Calu3 (cell line): Measurements from ENCODE around the gene RIMBP2. TPM values are rescaled to one million over a fixed set of nuclear protein-coding genes. Genes with fewer than 3 reads are reported as not detected.

Experiments used
- BruUV-seq: library from RNA; stranded (reverse); fragments of 400-500 nt; replicated peaks from 2 replicates; lab custom pipeline; 2021; lab: Mats Ljungman, UMichigan
- CTCF ChIA-PET: fragments of 300-600 bp; sonication (Branson Sonifier 250); formaldehyde crosslinking; loops from one replicate; lab custom pipeline; 2022; ENCODE audit warnings: antibody characterized with exemption; lab: Charles Lee
- DNase-seq: peaks from one replicate; pipeline ENCODE4 v3.0.0; 2022
- H3K27ac Mint-ChIP-seq: one replicate; pipeline ENCODE4 v1.8.0; 2022; ENCODE audit warnings: mixed read lengths; ENCODE audit not compliant: unreplicated experiment
- H3K27me3 Mint-ChIP-seq: one replicate; pipeline ENCODE4 v1.8.0; 2022; ENCODE audit warnings: mixed read lengths; ENCODE audit not compliant: unreplicated experiment
- H3K36me3 Mint-ChIP-seq: one replicate; pipeline ENCODE4 v1.8.0; 2022; ENCODE audit warnings: mild to moderate bottlenecking, moderate library complexity, mixed read lengths; ENCODE audit not compliant: insufficient read depth, unreplicated experiment
- H3K4me1 Mint-ChIP-seq: one replicate; pipeline ENCODE4 v1.8.0; 2022; ENCODE audit warnings: mild to moderate bottlenecking, low read depth, mixed read lengths; ENCODE audit not compliant: unreplicated experiment
- H3K4me3 Mint-ChIP-seq: one replicate; pipeline ENCODE4 v1.8.0; 2022; ENCODE audit warnings: mild to moderate bottlenecking, low read depth, moderate library complexity, mixed read lengths; ENCODE audit not compliant: unreplicated experiment
- H3K9me3 Mint-ChIP-seq: one replicate; pipeline ENCODE4 v1.8.0; 2022; ENCODE audit warnings: low read depth, mixed read lengths; ENCODE audit not compliant: unreplicated experiment
- intact Hi-C: fragments of 100-400 bp; cut with micrococcal nuclease; formaldehyde crosslinking; loops from one replicate; pipeline ENCODE4 v1.10.0; 2022; ENCODE audit not compliant: unreplicated experiment
- total RNA-seq: library from RNA; stranded (reverse); gene quantifications from 2 replicates; pipeline ENCODE4 v1.2.3, GENCODE V29; 2022
- TF ChIP-seq, protein P1 (sequence below): fragments of 200-600 bp; IDR thresholded peaks from one replicate; pipeline ENCODE4 v1.8.0; 2022; ENCODE audit warnings: antibody characterized with exemption; ENCODE audit not compliant: unreplicated experiment

Gene RIMBP2
- total RNA-seq, 1 experiment from 2014 or later: 6.1 TPM

DNA sequence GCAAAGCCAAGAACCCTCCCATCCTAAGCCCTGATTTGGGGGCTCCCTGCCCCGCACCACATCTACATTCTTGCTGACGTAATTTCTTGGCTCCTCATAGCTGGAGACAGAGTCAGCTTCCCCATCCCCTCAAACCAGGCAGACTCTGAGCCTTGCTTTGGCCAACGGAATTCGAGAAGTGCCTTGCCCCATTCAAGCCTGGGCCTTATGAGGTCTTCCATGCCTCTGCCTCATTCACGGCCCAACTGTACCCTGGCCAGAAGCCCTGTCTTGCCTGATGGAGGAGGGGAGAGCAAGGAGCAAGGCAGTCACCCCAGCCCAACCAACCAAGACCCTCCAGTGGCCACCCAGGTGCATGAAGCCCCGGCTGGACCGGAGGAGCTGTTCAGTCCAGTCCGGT, 214.3 kb downstream of the RIMBP2 start:
- H3K9me3 Mint-ChIP-seq: peaks cover 20% of the 10 kb centered on the region
- TF ChIP-seq, protein P1, sequence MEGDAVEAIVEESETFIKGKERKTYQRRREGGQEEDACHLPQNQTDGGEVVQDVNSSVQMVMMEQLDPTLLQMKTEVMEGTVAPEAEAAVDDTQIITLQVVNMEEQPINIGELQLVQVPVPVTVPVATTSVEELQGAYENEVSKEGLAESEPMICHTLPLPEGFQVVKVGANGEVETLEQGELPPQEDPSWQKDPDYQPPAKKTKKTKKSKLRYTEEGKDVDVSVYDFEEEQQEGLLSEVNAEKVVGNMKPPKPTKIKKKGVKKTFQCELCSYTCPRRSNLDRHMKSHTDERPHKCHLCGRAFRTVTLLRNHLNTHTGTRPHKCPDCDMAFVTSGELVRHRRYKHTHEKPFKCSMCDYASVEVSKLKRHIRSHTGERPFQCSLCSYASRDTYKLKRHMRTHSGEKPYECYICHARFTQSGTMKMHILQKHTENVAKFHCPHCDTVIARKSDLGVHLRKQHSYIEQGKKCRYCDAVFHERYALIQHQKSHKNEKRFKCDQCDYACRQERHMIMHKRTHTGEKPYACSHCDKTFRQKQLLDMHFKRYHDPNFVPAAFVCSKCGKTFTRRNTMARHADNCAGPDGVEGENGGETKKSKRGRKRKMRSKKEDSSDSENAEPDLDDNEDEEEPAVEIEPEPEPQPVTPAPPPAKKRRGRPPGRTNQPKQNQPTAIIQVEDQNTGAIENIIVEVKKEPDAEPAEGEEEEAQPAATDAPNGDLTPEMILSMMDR: no peak
- BruUV-seq: no TSS peak
- H3K4me1 Mint-ChIP-seq: no peaks in the 10 kb centered on the region
- no peaks in the 10 kb centered on the region for H3K27me3 Mint-ChIP-seq
- no peak overlapping the region for H3K4me3 Mint-ChIP-seq
- H3K36me3 Mint-ChIP-seq: no peaks in the 10 kb centered on the region
- H3K27ac Mint-ChIP-seq: no peak overlapping the region
- intact Hi-C loops: no loop called here
- no peak for DNase-seq
- CTCF ChIA-PET: no interaction called here

DNA sequence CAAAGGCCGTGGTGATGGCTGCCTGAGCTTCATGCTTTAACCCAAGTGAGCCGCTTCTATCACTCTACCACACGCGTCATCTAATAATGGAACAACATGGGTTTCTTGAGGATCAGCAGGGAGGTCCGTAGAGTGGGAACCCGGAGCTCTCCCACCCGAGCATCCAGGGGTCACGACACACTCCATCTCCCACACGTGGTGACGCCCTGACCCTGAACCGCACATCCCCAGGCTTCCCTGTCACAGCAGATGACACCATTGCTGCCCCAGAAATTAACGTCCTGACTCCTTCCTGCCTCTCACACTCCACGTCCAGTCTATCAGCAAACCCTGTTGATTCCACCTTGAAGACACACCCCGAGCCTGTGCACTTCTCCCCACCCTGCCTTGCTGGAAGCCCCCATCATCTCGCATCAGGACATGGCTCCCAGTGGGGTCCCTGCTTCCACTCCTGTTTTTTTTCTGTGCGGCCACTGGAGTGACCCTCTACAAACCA, 215.2 kb downstream of the RIMBP2 start:
- Mint-ChIP-seq H3K27ac (no peak overlapping the region), H3K4me3 (no peak overlapping the region), H3K27me3 (no peaks in the 10 kb centered on the region), H3K36me3 (no peaks in the 10 kb centered on the region), H3K9me3 (peaks cover 20% of the 10 kb centered on the region), H3K4me1 (no peaks in the 10 kb centered on the region)
- intact Hi-C loops: no loop called here
- TF ChIP-seq, protein P1: no peak
- CTCF ChIA-PET: no interaction called here
- BruUV-seq: no TSS peak
- DNase-seq: no peak

DNA sequence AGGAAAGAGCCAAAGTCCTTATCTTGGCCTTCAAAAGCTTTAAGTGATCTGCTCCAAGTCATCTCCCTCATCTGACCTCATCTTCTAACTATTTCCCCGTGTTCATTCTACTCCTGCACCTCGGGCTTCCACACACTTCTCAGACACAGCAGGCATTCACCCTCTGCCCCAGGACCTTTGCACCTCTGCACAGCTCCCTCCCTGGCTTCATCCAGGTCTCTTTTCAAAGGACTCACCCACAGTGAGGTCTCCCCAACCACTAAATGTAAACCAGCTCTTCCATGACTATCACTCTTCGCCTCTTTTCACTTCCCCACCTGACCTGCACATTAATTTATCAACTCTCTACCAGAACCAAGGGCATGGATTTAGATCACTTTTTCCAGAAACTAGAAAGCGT, 216.6 kb downstream of the RIMBP2 start:
- Mint-ChIP-seq H3K27ac (no peak overlapping the region), H3K27me3 (no peaks in the 10 kb centered on the region), H3K36me3 (no peaks in the 10 kb centered on the region), H3K4me1 (no peaks in the 10 kb centered on the region), H3K9me3 (peaks cover 24% of the 10 kb centered on the region), H3K4me3 (no peak overlapping the region)
- TF ChIP-seq, protein P1: no peak
- BruUV-seq: no TSS peak
- DNase-seq: no peak
- CTCF ChIA-PET: no interaction called here
- intact Hi-C loops: no loop called here

DNA sequence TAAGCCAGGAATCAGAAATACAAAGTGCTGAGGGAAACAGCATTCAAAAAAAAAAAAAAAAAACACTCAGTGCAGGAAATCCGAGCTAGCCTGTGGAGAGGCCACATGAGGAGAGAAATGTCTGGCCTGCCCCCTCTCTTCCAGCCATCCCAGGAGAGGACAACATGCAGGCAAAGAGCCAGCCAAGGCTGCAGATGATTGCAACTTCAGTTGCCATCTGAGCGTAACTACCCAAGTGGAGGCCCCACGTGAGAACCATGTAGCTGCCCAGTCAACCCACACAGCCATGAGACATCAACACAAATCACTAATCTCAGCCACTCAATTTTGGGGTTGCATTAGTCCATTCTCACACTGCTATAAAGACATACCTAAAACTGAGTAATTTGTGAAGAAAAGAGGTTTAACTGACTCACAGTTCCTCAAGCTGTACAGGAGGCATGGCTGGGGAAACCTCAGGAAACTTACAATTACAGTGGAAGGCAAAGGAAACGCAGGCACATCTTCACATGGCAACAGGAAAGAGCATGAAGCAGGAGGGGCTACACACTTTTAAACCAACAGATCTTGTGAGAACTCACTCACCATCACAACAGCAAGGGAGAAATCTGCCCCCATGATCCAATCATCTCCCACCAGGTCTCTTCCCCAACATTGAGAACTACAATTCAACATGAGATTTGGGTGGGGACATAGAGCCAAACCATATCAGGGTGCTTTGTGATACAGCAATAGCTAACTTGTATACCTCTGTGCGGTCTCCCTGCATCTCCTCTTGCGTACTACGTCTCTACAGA, 217.3 kb downstream of the RIMBP2 start:
- no peak overlapping the region for H3K4me3 Mint-ChIP-seq
- H3K27ac Mint-ChIP-seq: no peak overlapping the region
- H3K36me3 Mint-ChIP-seq: no peaks in the 10 kb centered on the region
- peaks cover 24% of the 10 kb centered on the region for H3K9me3 Mint-ChIP-seq
- no peak for DNase-seq
- CTCF ChIA-PET: interaction anchor here (0.6 kb wide), 1 partner anchor 12 kb away, joined by 3 read pairs; no protein-coding TSS in a partner anchor
- TF ChIP-seq, protein P1: no peak
- H3K27me3 Mint-ChIP-seq: no peaks in the 10 kb centered on the region
- no peaks in the 10 kb centered on the region for H3K4me1 Mint-ChIP-seq
- intact Hi-C loops: no loop called here
- BruUV-seq: no TSS peak
